HG03097 (cell line): ENCODE data around the gene SP100.
"Not testable (repeated sequence)": the region's sequence is repeated elsewhere in the genome, so short reads cannot be mapped to it uniquely, and the experiment has no call there.

Experiments
- ATAC-seq: cut with Tn5 transposase; IDR thresholded peaks from one replicate; pipeline ENCODE4 v1.9.1; 2021; ENCODE audit not compliant: unreplicated experiment, low FRiP score

SP100 gene

DNA sequence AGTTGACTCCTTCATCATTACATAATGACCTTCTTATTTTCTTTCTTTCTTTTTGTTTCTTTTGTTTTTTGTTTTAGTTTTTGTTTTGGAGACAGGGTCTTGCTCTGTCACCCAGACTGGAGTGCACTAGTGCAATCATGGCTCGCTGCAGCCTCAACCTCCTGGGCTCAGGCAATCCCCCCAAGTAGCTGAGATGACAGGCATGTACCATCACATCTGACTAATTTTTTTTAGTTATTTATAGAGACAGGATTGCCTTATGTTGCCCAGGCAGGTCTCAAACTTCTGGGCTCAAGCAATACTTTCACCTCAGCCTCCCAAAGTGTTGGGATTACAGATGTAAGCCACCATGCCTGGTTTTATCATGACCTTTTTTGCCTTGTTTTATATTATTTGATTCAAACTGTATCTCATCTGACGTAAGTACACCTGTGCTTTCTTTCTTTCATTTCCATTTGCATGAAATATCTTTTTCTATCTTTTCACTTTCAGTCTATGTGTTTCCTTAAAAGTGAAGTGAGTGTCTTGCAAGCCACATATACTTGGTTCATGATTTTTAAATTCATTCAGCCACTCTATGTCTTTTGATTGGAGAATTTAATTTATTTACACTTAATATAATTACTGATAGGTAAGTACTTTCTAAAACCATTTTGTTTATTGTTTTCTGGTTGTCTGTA lies 39.1 kb downstream of the SP100 start:
- ATAC-seq: no peak

DNA sequence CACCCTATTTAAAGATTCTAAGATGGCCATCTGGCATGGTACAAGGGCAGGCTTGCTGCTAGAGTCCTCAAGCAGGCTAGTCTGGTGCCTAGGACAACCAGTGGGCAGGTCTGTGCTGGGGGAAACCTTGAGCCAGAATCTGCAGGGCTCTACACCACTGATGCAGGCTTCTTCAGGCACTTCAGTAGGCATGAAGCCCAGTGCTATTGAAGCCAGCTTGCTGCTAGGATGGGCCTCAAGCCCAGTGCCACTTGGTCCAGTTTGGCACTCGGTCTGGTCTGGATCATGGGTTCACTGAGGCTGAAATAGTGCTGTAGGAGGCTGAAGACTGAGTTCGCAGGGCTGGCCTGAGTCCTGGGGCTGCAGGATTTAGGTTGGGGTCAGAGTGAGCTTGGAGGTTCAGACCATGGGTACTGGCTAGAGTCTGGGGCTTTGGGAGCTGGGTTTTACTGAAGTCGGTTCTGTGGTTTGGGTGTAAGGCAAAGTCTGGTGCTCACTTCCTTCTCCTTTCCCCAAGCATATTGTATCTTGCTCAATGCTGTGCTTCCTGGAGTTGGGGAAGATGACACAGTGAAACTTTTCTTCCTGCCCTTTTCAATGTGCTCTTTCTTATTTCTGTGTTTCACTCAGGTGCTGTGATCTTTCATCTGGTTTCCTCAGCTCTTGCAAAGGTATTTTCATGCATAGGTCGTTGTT lies 41.2 kb downstream of the SP100 start:
- no peak for ATAC-seq

- no peak for ATAC-seq
These were observed 41.8 kb downstream of the SP100 start for GRCh38 chr2:230457793-230458192.

DNA sequence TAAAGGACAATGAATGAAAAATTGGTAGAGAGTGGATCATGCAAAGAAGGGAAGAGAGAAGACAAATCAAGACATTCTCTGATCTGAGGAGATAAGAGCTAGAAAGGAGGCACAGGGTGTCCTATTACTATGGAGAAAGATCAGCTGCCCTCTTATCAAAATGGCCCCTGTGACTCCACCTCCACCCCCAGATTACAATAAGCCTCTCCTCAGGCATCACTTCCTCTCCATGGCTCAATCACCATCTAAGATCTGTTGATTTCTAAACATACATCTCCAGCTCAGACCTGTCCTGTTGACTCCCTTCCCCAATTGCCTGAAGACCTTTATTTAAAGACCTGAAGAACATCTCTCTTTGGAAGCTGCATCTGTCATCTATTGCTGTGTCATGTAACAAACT lies 43.2 kb downstream of the SP100 start:
- no peak for ATAC-seq

DNA sequence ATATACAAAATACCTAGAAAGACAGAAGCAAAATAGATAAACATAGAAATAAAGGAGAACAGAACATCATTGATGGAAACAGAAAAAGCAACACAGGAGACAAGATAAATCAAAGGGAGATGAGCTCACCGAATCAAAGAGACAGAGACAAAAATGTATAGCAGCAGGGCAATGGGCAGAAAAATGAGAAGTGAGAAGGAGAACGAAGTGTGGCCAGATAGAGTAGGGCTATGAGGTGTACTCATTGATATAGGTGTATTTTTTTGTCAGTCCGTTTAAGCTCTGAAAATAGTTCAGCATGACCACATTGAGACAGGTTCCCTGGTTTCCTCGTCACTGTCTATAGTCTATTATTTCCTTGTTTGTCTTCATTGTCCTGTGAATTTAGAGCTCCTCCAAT lies 55.1 kb downstream of the SP100 start:
- no peak for ATAC-seq

GRCh38 chr2:230472621-230473018 lies 56.6 kb downstream of the SP100 start:
- ATAC-seq: no peak

GRCh38 chr2:230473378-230473777 lies 57.4 kb downstream of the SP100 start:
- no peak for ATAC-seq

DNA sequence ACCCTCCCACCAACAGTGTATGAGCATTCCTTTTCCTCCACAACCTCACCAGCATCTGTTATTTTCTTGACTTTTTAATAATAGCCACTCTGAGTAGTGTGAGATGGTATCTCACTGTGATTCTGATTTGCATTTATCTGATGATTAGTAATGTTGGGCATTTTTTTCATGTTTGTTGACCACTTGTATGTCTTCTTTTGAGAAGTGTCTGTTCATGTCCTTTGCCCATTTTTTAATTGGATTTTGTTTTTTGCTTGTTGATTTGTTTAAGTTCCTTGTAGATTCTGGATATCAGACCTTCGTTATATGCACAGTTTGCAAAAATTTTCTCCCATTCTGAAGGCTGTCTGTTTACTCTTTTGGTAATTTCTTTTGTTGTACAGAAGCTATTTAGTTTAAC lies 59.1 kb downstream of the SP100 start:
- ATAC-seq: no peak

DNA sequence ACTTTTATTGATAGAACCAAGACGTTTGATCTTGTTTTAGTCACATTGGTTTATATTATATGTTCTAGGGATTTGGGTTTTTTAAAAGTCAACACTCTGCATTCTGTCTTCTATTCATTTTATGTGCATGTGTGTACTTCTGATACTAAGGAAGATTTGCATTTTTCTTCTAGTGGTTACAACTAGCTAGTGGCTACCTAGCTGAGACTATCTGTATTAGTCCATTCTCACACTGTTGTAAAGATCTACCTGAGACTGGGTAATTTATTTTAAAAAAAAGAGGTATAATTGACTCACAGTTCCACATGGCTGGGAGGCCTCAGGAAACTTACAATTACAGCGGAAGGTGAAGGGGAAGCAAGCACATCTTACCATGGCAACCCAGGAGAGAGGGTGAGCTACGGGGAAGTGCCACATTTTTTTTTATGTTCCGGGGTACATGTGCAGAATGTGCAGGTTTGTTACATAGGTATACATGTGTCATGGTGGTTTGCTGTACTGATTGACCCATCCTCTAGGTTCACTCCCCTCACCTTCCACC lies 69.9 kb downstream of the SP100 start:
- ATAC-seq: no peak

DNA sequence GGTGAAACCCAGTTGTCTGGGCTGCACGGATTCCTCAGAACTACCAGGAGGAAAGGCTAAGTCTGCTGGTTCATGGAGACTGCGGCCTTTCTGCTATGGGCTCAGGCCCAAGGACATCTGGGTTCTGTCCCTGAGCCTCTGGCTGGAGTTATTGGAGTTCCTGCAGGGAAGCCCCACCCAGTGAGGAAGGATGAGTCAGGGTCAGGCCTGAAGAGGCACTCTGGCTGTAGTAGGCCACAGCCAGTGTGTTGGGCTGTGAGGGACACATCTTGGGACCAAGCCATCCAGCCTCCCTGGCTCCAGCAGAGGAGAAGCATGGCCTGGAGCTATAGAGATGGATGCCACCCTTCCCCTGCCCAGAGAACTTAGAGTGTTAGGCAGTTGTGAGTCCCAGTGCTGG lies 75.2 kb downstream of the SP100 start:
- ATAC-seq: not testable (repeated sequence)

GRCh38 chr2:230492107-230492506 lies 76.1 kb downstream of the SP100 start:
- ATAC-seq: no peak

- ATAC-seq: no peak
These were observed 79.0 kb downstream of the SP100 start for GRCh38 chr2:230494980-230495379.

- no peak for ATAC-seq
These were observed 80.9 kb downstream of the SP100 start for GRCh38 chr2:230496891-230497290.

DNA sequence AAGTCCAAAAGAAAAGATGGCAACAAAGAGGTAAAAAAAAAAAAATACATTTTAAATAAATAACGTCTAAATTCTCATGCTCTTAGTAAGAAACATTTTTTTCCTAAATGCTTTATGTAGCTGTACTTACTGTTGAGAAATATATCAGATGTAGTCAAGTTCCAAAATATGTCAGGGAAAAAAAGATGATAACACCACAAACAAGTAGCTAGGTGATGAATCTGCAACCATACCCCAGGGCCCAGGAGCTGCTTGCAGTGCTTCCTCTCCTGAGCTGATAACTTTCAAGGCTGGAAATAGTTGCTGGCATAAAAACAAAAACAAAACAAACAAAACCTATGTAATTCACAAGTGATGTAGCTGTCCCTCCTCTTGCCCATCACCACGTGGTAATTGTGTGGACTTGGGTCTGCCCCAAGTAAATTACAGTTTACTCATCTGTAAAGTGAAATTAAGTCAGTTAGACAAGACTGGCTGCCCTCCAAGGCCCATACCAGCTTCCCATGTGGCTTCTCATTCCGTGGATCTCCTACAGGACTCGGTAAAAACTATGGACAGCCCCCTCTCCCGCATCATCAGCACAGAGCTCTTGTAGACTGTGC lies 82.6 kb downstream of the SP100 start:
- no peak for ATAC-seq

- no peak for ATAC-seq
These were observed 86.6 kb downstream of the SP100 start for GRCh38 chr2:230502593-230502992.

DNA sequence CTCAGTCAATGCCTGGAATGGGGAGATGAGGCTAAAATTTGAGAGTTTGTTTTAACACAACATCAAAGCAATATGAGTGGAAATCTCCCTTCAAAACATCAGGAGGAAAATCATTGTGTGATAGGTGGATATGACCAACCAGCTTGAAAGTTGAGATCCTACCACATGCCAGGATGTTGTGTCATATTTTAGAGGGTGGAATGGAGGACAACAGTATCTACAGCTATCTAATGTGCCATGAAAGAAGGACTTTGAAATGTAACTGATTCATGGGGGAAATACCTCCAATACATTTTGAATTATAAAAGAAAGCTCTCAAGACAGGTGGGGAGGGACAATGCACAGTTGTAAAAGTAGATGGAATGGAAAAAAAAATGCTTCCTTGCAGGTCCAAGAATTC lies 87.8 kb downstream of the SP100 start:
- no peak for ATAC-seq

DNA sequence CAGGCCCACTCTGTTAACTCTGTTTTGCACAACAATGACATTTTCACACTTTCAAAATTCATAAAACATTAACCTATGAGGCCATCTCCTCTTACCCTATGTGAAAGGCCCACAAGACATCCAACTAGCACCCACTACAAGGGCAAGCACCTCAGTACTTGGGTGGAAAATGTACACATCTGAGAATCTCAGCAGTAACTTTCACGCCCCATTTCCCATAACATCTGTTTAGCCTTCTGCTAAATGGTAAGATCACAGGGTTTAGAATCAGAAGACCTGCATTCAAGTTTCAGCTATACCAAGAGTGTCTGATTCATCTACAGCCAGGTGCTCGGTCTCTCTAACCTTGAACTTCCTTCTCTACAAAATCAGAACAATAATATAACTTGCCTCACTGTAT lies 89.2 kb downstream of the SP100 start:
- peak; percentile 78 for ATAC-seq

DNA sequence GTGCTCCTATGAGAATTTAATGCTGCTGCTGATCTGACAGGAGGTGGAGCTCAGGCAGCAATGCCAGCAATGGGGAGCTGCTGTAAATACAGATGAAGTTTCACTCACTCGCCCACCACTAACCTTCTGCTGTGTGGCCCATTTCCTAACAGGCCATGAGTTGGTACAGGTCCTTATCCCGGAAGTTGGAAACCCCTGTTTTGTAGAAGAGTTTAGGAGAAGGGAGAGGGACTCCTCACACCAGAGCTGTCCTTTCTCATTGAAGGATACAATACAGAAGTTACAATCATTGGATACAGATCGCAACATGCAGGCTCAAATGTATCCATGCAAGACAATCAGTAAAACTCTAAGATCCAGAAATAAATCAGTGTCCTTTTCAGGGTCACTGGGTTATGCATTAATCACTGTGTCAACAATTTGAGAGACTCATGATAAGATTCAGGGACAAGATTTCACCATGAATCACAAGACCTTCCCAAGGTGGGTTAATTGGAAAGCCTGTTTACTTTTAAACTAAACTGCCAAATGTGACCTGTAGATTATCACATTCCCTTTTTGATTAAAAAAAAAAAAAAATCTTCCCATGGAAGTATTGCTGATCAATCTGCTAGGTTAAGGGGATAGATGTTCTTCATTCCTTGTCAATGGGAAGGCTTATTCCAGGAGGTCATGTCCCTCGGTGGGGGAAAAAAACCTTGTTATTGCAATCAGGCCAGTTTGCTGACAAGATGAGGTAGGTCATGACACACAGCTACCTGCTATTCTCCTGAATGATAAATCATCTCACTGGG lies 97.2 kb downstream of the SP100 start:
- no peak for ATAC-seq

DNA sequence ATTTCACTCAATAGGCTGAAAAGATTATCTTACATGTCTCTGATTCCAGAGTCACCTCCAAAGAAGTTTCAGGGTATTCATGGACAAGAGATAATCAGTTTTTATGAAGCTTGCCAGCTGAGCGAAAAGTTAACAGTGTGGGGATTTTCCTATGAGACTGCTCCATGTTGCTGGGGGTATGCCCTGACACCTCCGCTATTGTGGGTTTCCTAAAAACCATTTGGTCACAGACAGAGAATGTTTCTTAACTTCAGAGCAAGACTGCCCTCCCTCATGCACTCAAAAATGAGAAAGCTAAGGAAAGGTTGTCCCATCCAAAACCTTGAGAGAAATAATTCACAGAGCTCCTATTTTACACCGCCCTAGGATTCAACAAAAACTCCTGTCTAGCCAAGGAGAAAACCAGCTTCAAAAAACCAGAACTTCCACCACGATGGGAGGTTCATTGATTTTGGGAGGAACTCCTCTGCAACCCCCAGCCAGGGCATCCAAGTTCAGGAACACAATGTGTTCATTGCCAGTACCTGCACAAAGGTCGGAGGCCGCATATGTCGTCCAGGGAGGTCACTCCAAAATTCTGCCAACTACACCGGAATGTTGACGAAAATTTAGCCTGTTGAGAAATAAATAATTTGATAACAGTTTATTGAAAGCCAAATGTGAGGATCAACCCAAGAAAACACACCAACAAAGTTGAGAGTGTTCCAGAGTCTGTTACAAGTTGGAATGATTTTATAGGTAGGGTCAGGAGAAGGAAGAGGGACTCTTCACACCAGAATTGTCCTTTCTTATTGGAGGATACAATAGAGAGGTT lies 104.3 kb downstream of the SP100 start:
- no peak for ATAC-seq

- ATAC-seq: no peak
These were observed 104.8 kb downstream of the SP100 start for GRCh38 chr2:230520875-230521155.
